Measurements from ENCODE around the gene FER1L5. TPM values are rescaled to one million over a fixed set of nuclear protein-coding genes. Genes with fewer than 3 reads are reported as not detected.

Gene FER1L5
- total RNA-seq, 1 experiment from 2014 or later = 0.91 TPM

DNA sequence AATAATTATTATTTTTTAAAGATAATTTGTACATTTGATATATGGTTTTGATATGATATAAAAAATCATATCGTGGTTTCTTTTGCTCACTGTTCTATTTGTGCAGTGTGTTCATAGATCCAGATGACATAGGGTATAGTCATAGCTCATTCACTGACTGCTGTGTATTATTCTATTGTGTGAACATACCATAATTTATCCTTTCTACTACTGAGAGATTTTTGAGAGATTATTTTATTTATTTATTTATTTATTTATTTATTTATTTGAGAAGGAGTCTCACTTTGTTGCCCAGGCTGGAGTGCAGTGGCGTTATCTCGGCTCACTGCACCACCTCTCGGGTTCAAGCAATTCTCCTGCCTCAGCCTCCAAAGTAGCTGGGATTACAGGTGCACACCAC lies 39.0 kb downstream of the FER1L5 start:
- ChIA-PET CTCF (no interaction called here), POLR2A (no interaction called here), RAD21 (ENCODE audit: low non-redundant PET in 1 of 2, low total read pairs in 2 of 2, uncharacterized antibody in 2 of 2, unreplicated experiment in 2 of 2) (no interaction called here)
- intact Hi-C loops (cut with micrococcal nuclease) = no loop called here
- Histone ChIP-seq H4K20me1 (ENCODE audit: insufficient read depth) (no peaks in the 10 kb centered on the region), H3K9ac (ENCODE audit: low read length) (no peak overlapping the region), H2AFZ (ENCODE audit: low read depth, low read length, poor library complexity, severe bottlenecking) (no peak overlapping the region), H3K27me3 (ENCODE audit: insufficient read depth, low read length) (no peaks in the 10 kb centered on the region), H3K27ac (ENCODE audit: low read depth, low read length) (no peak overlapping the region), H3K4me3 (replicated peaks in 1 of 2; ENCODE audit: low read depth in 1 of 2, low read length in 2 of 2) (no peak overlapping the region), H3K9me3 (ENCODE audit: control insufficient read depth in 1 of 2, insufficient read depth in 1 of 2, low read depth in 1 of 2, low read length in 2 of 2) (no peaks in the 10 kb centered on the region), H3K4me2 (ENCODE audit: low read length) (no peak overlapping the region), H3K4me1 (ENCODE audit: control insufficient read depth in 1 of 2, insufficient read depth in 2 of 2, low read length in 2 of 2) (no peaks in the 10 kb centered on the region), H3K36me3 (ENCODE audit: control insufficient read depth in 1 of 2, insufficient read depth in 2 of 2, low read length in 2 of 2) (no peaks in the 10 kb centered on the region), H3K9me2 (ENCODE audit: insufficient read depth) (no peaks in the 10 kb centered on the region), H3K79me2 (ENCODE audit: insufficient read depth, low read length) (no peaks in the 10 kb centered on the region)
- TF ChIP-seq CTCF (IDR thresholded peaks at IDR 0.05 in 2 of 3, conservative IDR thresholded peaks at IDR 0.05 in 1 of 3; ENCODE audit: borderline replicate concordance in 1 of 3, insufficient read depth in 1 of 3, low read depth in 2 of 3, low read length in 2 of 3) (no peak), MAX (IDR thresholded peaks at IDR 0.05) (no peak), EZH2 (IDR thresholded peaks at IDR 0.05) (no peak)
- no peak for ATAC-seq
- BruUV-seq (replicated peaks) = no TSS peak
- no peak for DNase-seq (ENCODE audit: low read depth, low spot score)

- ChIA-PET RAD21 (ENCODE audit: low non-redundant PET in 1 of 2, low total read pairs in 2 of 2, uncharacterized antibody in 2 of 2, unreplicated experiment in 2 of 2) (no interaction called here), CTCF (no interaction called here), POLR2A (no interaction called here)
- H3K27ac ChIP-seq (ENCODE audit: low read depth, low read length) = no peak overlapping the region
- intact Hi-C loops (cut with micrococcal nuclease) = no loop called here
- H2AFZ ChIP-seq (ENCODE audit: low read depth, low read length, poor library complexity, severe bottlenecking) = no peak overlapping the region
- H4K20me1 ChIP-seq (ENCODE audit: insufficient read depth) = no peaks in the 10 kb centered on the region
- ATAC-seq = no peak
- TF ChIP-seq ELF1 (IDR thresholded peaks at IDR 0.05; ENCODE audit: borderline replicate concordance, low read depth) (no peak), EZH2 (IDR thresholded peaks at IDR 0.05) (no peak), SRF (IDR thresholded peaks at IDR 0.05; ENCODE audit: low read depth) (no peak), CEBPB (IDR thresholded peaks at IDR 0.05; ENCODE audit: low read depth) (no peak), POLR2AphosphoS5 (IDR thresholded peaks at IDR 0.05; ENCODE audit: low read depth, low read length) (no peak), YY1 (IDR thresholded peaks at IDR 0.05; ENCODE audit: extremely low read depth, insufficient replicate concordance, low read depth, low read length) (no peak), EGR1 (IDR thresholded peaks at IDR 0.05; ENCODE audit: low read depth) (no peak), ATF3 (IDR thresholded peaks at IDR 0.05) (no peak), RAD21 (IDR thresholded peaks at IDR 0.05; ENCODE audit: low read depth) (no peak), FOSL1 (IDR thresholded peaks at IDR 0.05; ENCODE audit: low read depth) (no peak), EZH2phosphoT487 (IDR thresholded peaks at IDR 0.05; ENCODE audit: borderline replicate concordance) (no peak), POLR2A (IDR thresholded peaks at IDR 0.05; ENCODE audit: borderline replicate concordance, extremely low read depth, insufficient read depth, insufficient read length) (no peak), CBX3 (IDR thresholded peaks at IDR 0.05; ENCODE audit: low read depth) (no peak)
- TF ChIP-seq, protein P1, sequence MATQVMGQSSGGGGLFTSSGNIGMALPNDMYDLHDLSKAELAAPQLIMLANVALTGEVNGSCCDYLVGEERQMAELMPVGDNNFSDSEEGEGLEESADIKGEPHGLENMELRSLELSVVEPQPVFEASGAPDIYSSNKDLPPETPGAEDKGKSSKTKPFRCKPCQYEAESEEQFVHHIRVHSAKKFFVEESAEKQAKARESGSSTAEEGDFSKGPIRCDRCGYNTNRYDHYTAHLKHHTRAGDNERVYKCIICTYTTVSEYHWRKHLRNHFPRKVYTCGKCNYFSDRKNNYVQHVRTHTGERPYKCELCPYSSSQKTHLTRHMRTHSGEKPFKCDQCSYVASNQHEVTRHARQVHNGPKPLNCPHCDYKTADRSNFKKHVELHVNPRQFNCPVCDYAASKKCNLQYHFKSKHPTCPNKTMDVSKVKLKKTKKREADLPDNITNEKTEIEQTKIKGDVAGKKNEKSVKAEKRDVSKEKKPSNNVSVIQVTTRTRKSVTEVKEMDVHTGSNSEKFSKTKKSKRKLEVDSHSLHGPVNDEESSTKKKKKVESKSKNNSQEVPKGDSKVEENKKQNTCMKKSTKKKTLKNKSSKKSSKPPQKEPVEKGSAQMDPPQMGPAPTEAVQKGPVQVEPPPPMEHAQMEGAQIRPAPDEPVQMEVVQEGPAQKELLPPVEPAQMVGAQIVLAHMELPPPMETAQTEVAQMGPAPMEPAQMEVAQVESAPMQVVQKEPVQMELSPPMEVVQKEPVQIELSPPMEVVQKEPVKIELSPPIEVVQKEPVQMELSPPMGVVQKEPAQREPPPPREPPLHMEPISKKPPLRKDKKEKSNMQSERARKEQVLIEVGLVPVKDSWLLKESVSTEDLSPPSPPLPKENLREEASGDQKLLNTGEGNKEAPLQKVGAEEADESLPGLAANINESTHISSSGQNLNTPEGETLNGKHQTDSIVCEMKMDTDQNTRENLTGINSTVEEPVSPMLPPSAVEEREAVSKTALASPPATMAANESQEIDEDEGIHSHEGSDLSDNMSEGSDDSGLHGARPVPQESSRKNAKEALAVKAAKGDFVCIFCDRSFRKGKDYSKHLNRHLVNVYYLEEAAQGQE (IDR thresholded peaks at IDR 0.05; ENCODE audit: low read depth) = no peak
- no peak for DNase-seq (ENCODE audit: low read depth, low spot score)
- no peak overlapping the region for H3K4me3 ChIP-seq (replicated peaks in 1 of 2; ENCODE audit: low read depth in 1 of 2, low read length in 2 of 2)
- no peaks in the 10 kb centered on the region for H3K9me3 ChIP-seq (ENCODE audit: control insufficient read depth in 1 of 2, insufficient read depth in 1 of 2, low read depth in 1 of 2, low read length in 2 of 2)
- no peak overlapping the region for H3K9ac ChIP-seq (ENCODE audit: low read length)
- H3K4me2 ChIP-seq (ENCODE audit: low read length) = no peak overlapping the region
- no peaks in the 10 kb centered on the region for H3K4me1 ChIP-seq (ENCODE audit: control insufficient read depth in 1 of 2, insufficient read depth in 2 of 2, low read length in 2 of 2)
- no peaks in the 10 kb centered on the region for H3K79me2 ChIP-seq (ENCODE audit: insufficient read depth, low read length)
- no TSS peak for BruUV-seq (replicated peaks)
- no peaks in the 10 kb centered on the region for H3K27me3 ChIP-seq (ENCODE audit: insufficient read depth, low read length)
- H3K36me3 ChIP-seq (ENCODE audit: control insufficient read depth in 1 of 2, insufficient read depth in 2 of 2, low read length in 2 of 2) = no peaks in the 10 kb centered on the region
- H3K9me2 ChIP-seq (ENCODE audit: insufficient read depth) = no peaks in the 10 kb centered on the region
Measured at GRCh38 chr2:96683307-96683706, 40.7 kb downstream of the FER1L5 start.
